Measurements from ENCODE around the gene GSAP.

The GSAP gene

GRCh38 chr7:77271766-77272165 lies 144.4 kb downstream of the GSAP start:
- DNase-seq: no peak

GRCh38 chr7:77270094-77270480 lies 146.1 kb downstream of the GSAP start:
- DNase-seq: no peak

GRCh38 chr7:77269360-77270093 lies 146.6 kb downstream of the GSAP start:
- no peak for DNase-seq

- no peak for DNase-seq
Observed at GRCh38 chr7:77266291-77266794, 149.8 kb downstream of the GSAP start.

- no peak for DNase-seq
Observed at GRCh38 chr7:77265666-77266065, 150.5 kb downstream of the GSAP start.

- no peak for DNase-seq
Observed at GRCh38 chr7:77262316-77262715, 153.8 kb downstream of the GSAP start.

Measured in DMS79 treated with DMSO at 0.1 percent for 48 hours (cell line).